ENCODE measurements around the gene RPL36AL. TPM values are rescaled to one million over a fixed set of nuclear protein-coding genes. Genes with fewer than 3 reads are reported as not detected.

Gene RPL36AL
- total RNA-seq, 2 donors from 2014 or later = 120 to 180 TPM

DNA sequence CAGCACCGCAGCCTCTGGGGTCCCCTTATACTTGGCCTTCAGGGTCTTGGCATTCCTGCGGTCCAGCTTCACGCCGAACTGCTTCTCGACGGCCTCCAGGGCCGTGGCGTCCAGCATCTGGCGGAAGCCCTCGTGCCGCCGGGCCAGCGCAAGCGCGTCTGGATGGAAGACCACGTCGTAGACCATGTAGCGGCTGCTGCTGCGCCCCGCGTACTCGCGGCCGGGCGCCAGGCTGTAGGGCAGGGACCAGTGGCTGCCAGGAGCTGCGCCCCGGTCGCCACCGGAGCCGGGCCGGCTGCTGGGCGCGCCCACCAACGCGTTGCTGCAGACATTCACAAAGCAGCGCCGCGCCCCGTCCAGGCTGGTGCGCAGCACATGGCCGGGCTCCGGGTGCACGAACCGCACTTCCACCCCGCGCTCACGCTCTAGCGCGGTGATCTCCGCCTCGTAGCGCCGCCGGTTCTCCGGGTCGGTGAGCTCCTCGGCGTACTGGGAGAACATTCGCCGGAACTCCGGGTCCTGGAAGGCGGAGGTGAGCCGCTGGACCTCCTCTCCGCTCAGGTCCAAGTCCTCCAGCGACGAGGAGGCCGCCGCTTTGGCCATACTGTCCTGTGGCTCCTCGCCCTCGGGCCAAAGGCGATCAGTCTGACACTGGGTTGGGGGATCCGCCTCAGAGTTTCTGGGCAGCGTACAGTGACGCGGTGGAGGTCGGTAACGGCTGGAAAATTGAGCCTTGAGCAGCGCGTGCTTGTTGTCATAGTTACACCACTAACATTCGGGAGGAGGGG, 14.3 kb upstream of the RPL36AL start, which contains the start of gene DNAAF2:
DNAAF2 (minus strand) TSS at position 698 of the 788 bp plus-strand sequence; CDS start at position 603, 95 bp downstream.
- Histone ChIP-seq H3K27ac (peak within 1 kb of the TSS; percentile 93 to 98), H3K4me3 (peak within 1 kb of the TSS; percentile 97), H3K36me3 (peaks cover under 1% of the 10 kb centered on the region), H3K9me3 (no peaks in the 10 kb centered on the region), H3K4me1 (ENCODE audit: control insufficient read depth in 1 of 2, low read depth in 2 of 2) (peaks cover 21 to 32% of the 10 kb centered on the region in 2 donors), H3K27me3 (replicated peaks; ENCODE audit: insufficient read depth) (no peaks in the 10 kb centered on the region)
- TF ChIP-seq, protein P1, sequence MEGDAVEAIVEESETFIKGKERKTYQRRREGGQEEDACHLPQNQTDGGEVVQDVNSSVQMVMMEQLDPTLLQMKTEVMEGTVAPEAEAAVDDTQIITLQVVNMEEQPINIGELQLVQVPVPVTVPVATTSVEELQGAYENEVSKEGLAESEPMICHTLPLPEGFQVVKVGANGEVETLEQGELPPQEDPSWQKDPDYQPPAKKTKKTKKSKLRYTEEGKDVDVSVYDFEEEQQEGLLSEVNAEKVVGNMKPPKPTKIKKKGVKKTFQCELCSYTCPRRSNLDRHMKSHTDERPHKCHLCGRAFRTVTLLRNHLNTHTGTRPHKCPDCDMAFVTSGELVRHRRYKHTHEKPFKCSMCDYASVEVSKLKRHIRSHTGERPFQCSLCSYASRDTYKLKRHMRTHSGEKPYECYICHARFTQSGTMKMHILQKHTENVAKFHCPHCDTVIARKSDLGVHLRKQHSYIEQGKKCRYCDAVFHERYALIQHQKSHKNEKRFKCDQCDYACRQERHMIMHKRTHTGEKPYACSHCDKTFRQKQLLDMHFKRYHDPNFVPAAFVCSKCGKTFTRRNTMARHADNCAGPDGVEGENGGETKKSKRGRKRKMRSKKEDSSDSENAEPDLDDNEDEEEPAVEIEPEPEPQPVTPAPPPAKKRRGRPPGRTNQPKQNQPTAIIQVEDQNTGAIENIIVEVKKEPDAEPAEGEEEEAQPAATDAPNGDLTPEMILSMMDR (IDR thresholded peaks at IDR 0.05) = no peak
- ATAC-seq (ENCODE audit: insufficient number of reproducible peaks, low FRiP score, low read depth) (peak; percentile 68), DNase-seq (ENCODE audit: low spot score) (peak; percentile 14)

DNA sequence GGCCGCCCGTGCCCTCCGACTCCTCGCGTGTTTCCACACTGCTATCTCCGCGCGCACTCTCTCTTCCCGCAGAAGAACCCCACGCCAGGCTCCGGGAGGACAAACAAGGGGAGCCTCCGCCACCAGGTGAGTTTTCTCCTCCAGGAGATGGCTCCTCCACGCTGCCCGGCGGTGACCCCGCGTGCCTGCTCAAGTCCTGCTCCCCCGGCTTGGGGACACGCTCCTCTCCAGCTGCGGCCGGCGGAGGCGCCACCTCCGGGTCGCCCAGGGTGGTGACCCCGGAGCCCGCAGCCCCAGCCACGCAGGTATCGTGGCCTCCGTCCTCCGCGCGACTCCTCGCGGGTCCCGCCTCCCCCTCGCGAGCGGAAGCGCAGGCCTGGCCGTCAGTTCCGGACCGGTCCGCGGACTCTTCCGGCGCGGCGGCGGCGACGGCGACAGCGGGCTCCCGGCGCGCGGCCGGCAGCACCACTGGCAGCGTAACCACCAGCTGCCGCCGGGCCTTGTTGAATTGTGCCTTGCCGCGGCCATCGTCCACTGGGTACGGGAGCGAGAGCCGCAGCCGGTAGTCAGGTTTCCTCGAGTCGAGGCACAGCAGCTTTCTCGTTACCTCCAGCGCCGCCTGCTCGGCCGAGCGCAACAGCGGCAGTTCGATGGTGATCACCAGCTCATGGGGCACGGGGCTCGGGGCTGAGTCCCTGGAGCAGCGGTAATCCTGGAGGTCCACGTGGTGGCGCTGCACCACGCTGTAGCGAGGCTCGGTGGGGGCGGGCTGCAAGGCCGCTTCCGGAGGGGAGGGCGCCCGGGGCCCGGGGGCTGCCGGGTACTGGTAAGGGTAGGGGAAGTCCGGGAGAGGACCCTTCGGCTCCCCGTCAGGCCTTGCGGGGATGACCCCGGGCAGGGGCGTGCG, 13.5 kb upstream of the RPL36AL start:
- TF ChIP-seq, protein P1 (IDR thresholded peaks at IDR 0.05) = peak; percentile 67
- H3K4me1 ChIP-seq (ENCODE audit: control insufficient read depth in 1 of 2, low read depth in 2 of 2) = peaks cover 21 to 32% of the 10 kb centered on the region in 2 donors

DNA sequence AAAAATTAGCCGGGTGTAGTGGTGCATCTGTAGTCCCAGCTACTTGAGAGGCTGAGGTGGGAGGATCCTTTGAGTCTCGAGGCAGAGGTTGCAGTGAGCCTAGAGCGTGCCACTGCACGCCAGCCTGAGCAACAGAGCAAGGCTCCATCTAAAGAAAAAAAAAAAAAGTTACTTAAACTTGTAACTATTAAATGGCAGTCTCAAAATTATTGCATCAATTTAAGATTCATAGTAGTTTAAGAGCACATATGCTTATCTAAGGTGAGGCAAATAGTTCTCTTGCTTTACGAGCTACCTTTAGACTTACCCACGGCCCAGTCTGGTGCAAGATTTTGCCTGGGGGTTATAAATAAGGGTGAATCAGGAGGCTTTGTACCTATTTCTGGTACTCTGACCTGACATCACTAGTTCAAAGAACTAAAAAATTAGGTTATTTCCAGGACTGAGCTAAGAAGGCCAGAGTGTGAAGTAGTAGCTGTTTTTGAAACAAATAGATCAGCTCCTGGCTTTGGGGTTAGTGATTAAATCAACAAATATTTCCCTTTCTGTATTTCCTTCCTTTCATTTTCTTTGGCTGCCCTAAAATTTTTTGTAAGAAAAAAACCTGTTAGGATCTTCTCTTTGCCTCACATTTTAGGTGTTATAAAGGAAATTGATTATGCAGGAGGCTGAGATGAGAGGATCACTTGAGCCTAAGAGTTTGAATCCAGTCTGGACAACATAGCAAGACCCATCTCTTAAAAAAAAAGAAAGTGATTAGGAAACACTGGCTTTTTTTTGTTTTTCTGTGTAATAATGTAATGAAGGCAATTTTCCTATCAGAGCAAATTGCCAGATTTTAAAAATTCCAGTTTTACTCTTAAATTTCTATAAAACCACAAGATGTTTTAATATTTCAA, 3.8 kb upstream of the RPL36AL start:
- no peaks in the 10 kb centered on the region for H3K9me3 ChIP-seq
- TF ChIP-seq, protein P1 (IDR thresholded peaks at IDR 0.05) = no peak
- ATAC-seq (ENCODE audit: insufficient number of reproducible peaks, low FRiP score, low read depth) = no peak
- H3K27ac ChIP-seq = peak overlapping the region in 1 of 2 donors; percentile 31
- peaks cover 7% of the 10 kb centered on the region for H3K36me3 ChIP-seq
- peaks cover 27 to 39% of the 10 kb centered on the region in 2 donors for H3K4me1 ChIP-seq (ENCODE audit: control insufficient read depth in 1 of 2, low read depth in 2 of 2)
- no peak for DNase-seq (ENCODE audit: low spot score)
- no peak overlapping the region for H3K4me3 ChIP-seq
- H3K27me3 ChIP-seq (replicated peaks; ENCODE audit: insufficient read depth) = no peaks in the 10 kb centered on the region

More for the DNA sequence above, 13.5 kb upstream of the RPL36AL start:
- H3K4me3 ChIP-seq = peak overlapping the region; percentile 97
- ATAC-seq (ENCODE audit: insufficient number of reproducible peaks, low FRiP score, low read depth) (peak; percentile 87), DNase-seq (ENCODE audit: low spot score) (peak; percentile 77)
- H3K27me3 ChIP-seq (replicated peaks; ENCODE audit: insufficient read depth) = no peaks in the 10 kb centered on the region
- peak overlapping the region; percentile 93 to 98 for H3K27ac ChIP-seq
- H3K9me3 ChIP-seq = no peaks in the 10 kb centered on the region
- no peaks in the 10 kb centered on the region for H3K36me3 ChIP-seq

DNA sequence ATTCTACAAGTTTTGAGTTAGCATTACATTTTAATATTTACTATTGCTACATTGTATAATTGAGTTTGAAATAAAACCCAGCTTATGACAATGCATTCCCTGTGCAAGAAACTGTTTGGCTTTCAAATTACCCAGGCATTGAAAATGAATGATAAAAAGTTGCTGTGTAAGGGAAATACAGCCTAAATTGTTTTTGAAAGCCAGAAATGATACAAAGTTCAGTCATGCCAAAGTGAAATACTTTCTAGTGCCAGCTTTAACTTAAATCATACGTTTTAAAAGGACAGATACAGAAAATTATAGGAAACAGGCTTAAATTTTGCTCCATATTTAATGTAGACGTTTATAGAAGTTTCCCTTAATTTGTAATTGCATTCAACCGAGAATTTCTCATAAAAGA, 3.0 kb upstream of the RPL36AL start:
- Histone ChIP-seq H3K4me3 (no peak overlapping the region), H3K4me1 (ENCODE audit: control insufficient read depth in 1 of 2, low read depth in 2 of 2) (peaks cover 31 to 47% of the 10 kb centered on the region in 2 donors), H3K9me3 (no peaks in the 10 kb centered on the region), H3K36me3 (peaks cover 7% of the 10 kb centered on the region), H3K27me3 (replicated peaks; ENCODE audit: insufficient read depth) (no peaks in the 10 kb centered on the region), H3K27ac (no peak overlapping the region)
- TF ChIP-seq, protein P1 (IDR thresholded peaks at IDR 0.05) = no peak
- ATAC-seq (ENCODE audit: insufficient number of reproducible peaks, low FRiP score, low read depth) = no peak
- DNase-seq (ENCODE audit: low spot score) = no peak
